Activated CD4-positive, alpha-beta T cell treated with anti-CD3 and anti-CD28 coated beads, Interleukin-2, amount 50 U/mL, for 4 hours (primary cell): ENCODE data around the gene SMAD7.

Source experiments
- DNase-seq, 2 experiments: peaks; one replicate each; pipeline ENCODE4 v3.0.0-alpha.2; 2020

Gene SMAD7

GRCh38 chr18:48943736-48944527 is 6.8 kb downstream of the SMAD7 start:
- DNase-seq: no peak

GRCh38 chr18:48943333-48943732 is 7.4 kb downstream of the SMAD7 start:
- DNase-seq: no peak

GRCh38 chr18:48942554-48943261 is 8.1 kb downstream of the SMAD7 start:
- no peak for DNase-seq

- no peak for DNase-seq
These were observed 8.7 kb downstream of the SMAD7 start for GRCh38 chr18:48942086-48942485.

- no peak for DNase-seq
These were observed 9.1 kb downstream of the SMAD7 start for GRCh38 chr18:48941672-48942071.

GRCh38 chr18:48940854-48941611 is 9.7 kb downstream of the SMAD7 start:
- peak; percentile 67 to 70 for DNase-seq

- DNase-seq: no peak
These were observed 11.3 kb downstream of the SMAD7 start for GRCh38 chr18:48939205-48940097.

GRCh38 chr18:48938827-48939204 is 11.9 kb downstream of the SMAD7 start:
- DNase-seq: no peak

GRCh38 chr18:48937869-48938750 is 12.7 kb downstream of the SMAD7 start:
- DNase-seq: no peak

- no peak for DNase-seq
These were observed 15.4 kb downstream of the SMAD7 start for GRCh38 chr18:48935433-48935774.

- no peak for DNase-seq
These were observed 15.9 kb downstream of the SMAD7 start for GRCh38 chr18:48934723-48935432.

GRCh38 chr18:48934415-48934722 is 16.4 kb downstream of the SMAD7 start:
- DNase-seq: no peak

GRCh38 chr18:48933578-48934414 is 17.0 kb downstream of the SMAD7 start:
- DNase-seq: no peak

- no peak for DNase-seq
These were observed 17.8 kb downstream of the SMAD7 start for GRCh38 chr18:48932822-48933510.

GRCh38 chr18:48932462-48932818 is 18.3 kb downstream of the SMAD7 start:
- DNase-seq: no peak

- peak in 1 of 2 experiments; percentile 31 for DNase-seq
These were observed 18.9 kb downstream of the SMAD7 start for GRCh38 chr18:48931680-48932461.

- no peak for DNase-seq
These were observed 19.8 kb downstream of the SMAD7 start for GRCh38 chr18:48930926-48931325.

- no peak for DNase-seq
These were observed 20.6 kb downstream of the SMAD7 start for GRCh38 chr18:48929941-48930713.
